HEK293 (cell line): ENCODE data around the gene SMCR8.
A peak's percentile ranks its signal among the peaks of the same experiment; 100 is the strongest.

Experiments
- CTCF ChIA-PET: fragments of 350-600 bp; formaldehyde crosslinking; extraction: SDS; loops from one replicate; lab custom pipeline; 2021; ENCODE audit warnings: antibody characterized with exemption; lab: Yijun Ruan, JAX
- POLR2A ChIA-PET: fragments of 300-600 bp; formaldehyde crosslinking; extraction: SDS; loops from one replicate; lab custom pipeline; 2020; ENCODE audit warnings: antibody characterized with exemption, inconsistent platforms; lab: Yijun Ruan, JAX
- H3K27ac ChIP-seq: fragments of 200-500 bp; sonication (Bioruptor generic); 2 replicates; pipeline ENCODE4 v1.5.1; 2014; ENCODE audit warnings: low read depth, low read length, control low read depth, inconsistent platforms; ENCODE audit errors: extremely low read depth
- H3K36me3 ChIP-seq, 2 experiments: fragments of 200-500 bp in 1 of 2; sonication (Bioruptor generic) in 1 of 2; 1 replicate in 1 of 2; 2 replicates in 1 of 2; pipeline ENCODE4 v1.5.1; 2014 to 2017; ENCODE audit warnings: inconsistent platforms in 2 of 2, low read length in 2 of 2; ENCODE audit not compliant: control insufficient read depth in 2 of 2, insufficient read depth in 1 of 2
- H3K4me1 ChIP-seq: fragments of 200-500 bp; sonication (Bioruptor generic); 2 replicates; pipeline ENCODE4 v1.5.1; 2014; ENCODE audit warnings: mild to moderate bottlenecking, low read length, inconsistent platforms; ENCODE audit not compliant: control insufficient read depth, insufficient read depth
- H3K4me3 ChIP-seq: 2 replicates; pipeline ENCODE4 v1.5.1; 2011; ENCODE audit warnings: low read depth, mild to moderate bottlenecking, control low read depth, low read length, moderate library complexity
- H3K9me3 ChIP-seq: fragments of 200-500 bp; sonication (Bioruptor generic); 2 replicates; pipeline ENCODE4 v1.5.1; 2014; ENCODE audit warnings: low read depth, low read length, inconsistent platforms; ENCODE audit not compliant: control insufficient read depth, insufficient read depth
- BCL6B ChIP-seq: fragments of 450-650 bp; formaldehyde crosslinking; IDR thresholded peaks from 2 replicates; pipeline ENCODE4 v1.5.1; 2017; ENCODE audit warnings: missing biosample characterization, missing genetic modification characterization
- PATZ1 ChIP-seq: fragments of 450-650 bp; formaldehyde crosslinking; IDR thresholded peaks from 2 replicates; pipeline ENCODE4 v1.5.1; 2016; ENCODE audit warnings: missing biosample characterization, missing genetic modification characterization
- PRDM10 ChIP-seq: fragments of 450-650 bp; formaldehyde crosslinking; IDR thresholded peaks from 2 replicates; pipeline ENCODE4 v1.5.1; 2016; ENCODE audit warnings: missing biosample characterization, missing genetic modification characterization
- SP3 ChIP-seq: fragments of 450-650 bp; formaldehyde crosslinking; IDR thresholded peaks from 2 replicates; pipeline ENCODE4 v1.5.1; 2016; ENCODE audit warnings: missing biosample characterization, missing genetic modification characterization
- ZBTB1 ChIP-seq: fragments of 450-650 bp; formaldehyde crosslinking; IDR thresholded peaks from 2 replicates; pipeline ENCODE4 v1.5.1; 2016; ENCODE audit warnings: missing biosample characterization, missing genetic modification characterization
- ZBTB17 ChIP-seq: fragments of 450-650 bp; formaldehyde crosslinking; IDR thresholded peaks from 2 replicates; pipeline ENCODE4 v1.5.1; 2016; ENCODE audit warnings: missing biosample characterization, missing genetic modification characterization
- ZNF19 ChIP-seq: fragments of 450-650 bp; formaldehyde crosslinking; IDR thresholded peaks from 2 replicates; pipeline ENCODE4; 2016; ENCODE audit warnings: missing biosample characterization, missing genetic modification characterization, low read depth
- ZNF341 ChIP-seq: fragments of 450-650 bp; formaldehyde crosslinking; IDR thresholded peaks from 2 replicates; pipeline ENCODE4; 2016; ENCODE audit warnings: low read depth, missing biosample characterization, missing genetic modification characterization
- ZNF366 ChIP-seq: fragments of 450-650 bp; formaldehyde crosslinking; conservative IDR thresholded peaks from 2 replicates; pipeline ENCODE4 v1.5.1; 2016; ENCODE audit warnings: missing biosample characterization, missing genetic modification characterization
- ZNF529 ChIP-seq: fragments of 450-650 bp; formaldehyde crosslinking; IDR thresholded peaks from 2 replicates; pipeline ENCODE4 v1.5.1; 2017; ENCODE audit warnings: missing genetic modification characterization, missing biosample characterization; ENCODE audit not compliant: insufficient replicate concordance
- ZNF580 ChIP-seq: fragments of 450-650 bp; formaldehyde crosslinking; IDR thresholded peaks from 2 replicates; pipeline ENCODE4 v1.5.1; 2016; ENCODE audit warnings: missing biosample characterization, missing genetic modification characterization
- ZNF639 ChIP-seq: fragments of 450-650 bp; formaldehyde crosslinking; IDR thresholded peaks from 2 replicates; pipeline ENCODE4 v1.5.1; 2016; ENCODE audit warnings: missing biosample characterization, missing genetic modification characterization
- ZNF645 ChIP-seq: fragments of 450-650 bp; formaldehyde crosslinking; IDR thresholded peaks from 2 replicates; pipeline ENCODE4; 2016; ENCODE audit warnings: missing biosample characterization, missing genetic modification characterization
- ZNF777 ChIP-seq: fragments of 450-650 bp; formaldehyde crosslinking; IDR thresholded peaks from 2 replicates; pipeline ENCODE4 v1.5.1; 2017; ENCODE audit warnings: missing biosample characterization, missing genetic modification characterization, borderline replicate concordance
- ZNF785 ChIP-seq: fragments of 450-650 bp; formaldehyde crosslinking; IDR thresholded peaks from 2 replicates; pipeline ENCODE4 v1.5.1; 2016; ENCODE audit warnings: missing biosample characterization, missing genetic modification characterization

Gene SMCR8

GRCh38 chr17:18364166-18364565 is 49.1 kb downstream of the SMCR8 start:
- ChIA-PET CTCF (no interaction called here), POLR2A (interaction anchor here (0.6 to 1.6 kb wide), 2 partner anchors 15 to 183 kb away, joined by 3 to 7 read pairs; no protein-coding TSS in a partner anchor)
- no peak overlapping the region for H3K4me3 ChIP-seq
- no peaks in the 10 kb centered on the region for H3K4me1 ChIP-seq
- H3K9me3 ChIP-seq = no peaks in the 10 kb centered on the region
- H3K36me3 ChIP-seq = peaks cover 14 to 16% of the 10 kb centered on the region in 2 experiments; a peak in 2 of 3 replicates
- 0 out of 2 replicates have a peak, but pooled peaks have one; percentile 80 for TF ChIP-seq PRDM10
- no peak for TF ChIP-seq ZNF777 (tag by site-specific recombination)
- H3K27ac ChIP-seq = no peak overlapping the region

- TF ChIP-seq ZBTB17 (tag by site-specific recombination) (no peak), ZNF19 (tag by site-specific recombination) (no peak), ZNF529 (tag by site-specific recombination) (no peak), BCL6B (tag by site-specific recombination) (no peak), ZNF785 (no peak), ZNF341 (tag by site-specific recombination) (no peak)
- Histone ChIP-seq H3K9me3 (no peaks in the 10 kb centered on the region), H3K36me3 (no peaks in the 10 kb centered on the region), H3K27ac (no peak overlapping the region), H3K4me1 (no peaks in the 10 kb centered on the region), H3K4me3 (no peak overlapping the region)
- ChIA-PET POLR2A (no interaction called here), CTCF (no interaction called here)
Measured at GRCh38 chr17:18368946-18369345, 53.9 kb downstream of the SMCR8 start.

- no peaks in the 10 kb centered on the region for H3K36me3 ChIP-seq
- H3K27ac ChIP-seq = no peak overlapping the region
- ChIA-PET POLR2A (no interaction called here), CTCF (no interaction called here)
- no peak overlapping the region for H3K4me3 ChIP-seq
- TF ChIP-seq PATZ1 (tag by site-specific recombination) (no peak), ZNF366 (tag by site-specific recombination) (peak; percentile 68; the same call in 1 of the 2 replicates)
- H3K9me3 ChIP-seq = no peaks in the 10 kb centered on the region
- no peaks in the 10 kb centered on the region for H3K4me1 ChIP-seq
Measured at GRCh38 chr17:18370761-18371160, 55.7 kb downstream of the SMCR8 start.

GRCh38 chr17:18371455-18371854 is 56.4 kb downstream of the SMCR8 start:
- Histone ChIP-seq H3K36me3 (no peaks in the 10 kb centered on the region), H3K9me3 (no peaks in the 10 kb centered on the region), H3K4me3 (no peak overlapping the region), H3K27ac (no peak overlapping the region), H3K4me1 (no peaks in the 10 kb centered on the region)
- POLR2A ChIA-PET = no interaction called here
- CTCF ChIA-PET = no interaction called here
- no peak for TF ChIP-seq ZBTB1 (tag by site-specific recombination)
- TF ChIP-seq SP3 (tag by site-specific recombination) = no peak
- TF ChIP-seq ZNF639 (tag by site-specific recombination) = no peak
- no peak for TF ChIP-seq ZNF580 (tag by site-specific recombination)
- TF ChIP-seq BCL6B (tag by site-specific recombination) = no peak
- TF ChIP-seq ZNF645 = no peak
